BLaER1 treated with 17β-estradiol and CSF1 and Interleukin-3, amounts not matched to agents 10 nM and 100 nM (cell line): ENCODE measurements around the gene TMEM82.

Experiments
- H3K27ac ChIP-seq, 11 experiments: shearing (Covaris generic); formaldehyde crosslinking; 2 replicates each; pipeline ENCODE4 v1.8.1; 2022
- H3K27me3 ChIP-seq, 11 experiments: shearing (Covaris generic); formaldehyde crosslinking; 2 replicates each; pipeline ENCODE4 v1.8.1; 2022
- H3K36me3 ChIP-seq, 11 experiments: shearing (Covaris generic); formaldehyde crosslinking; 2 replicates each; pipeline ENCODE4 v1.8.1; 2022
- H3K4me1 ChIP-seq, 10 experiments: shearing (Covaris generic); formaldehyde crosslinking; 2 replicates each; pipeline ENCODE4 v1.8.1; 2022
- H3K4me2 ChIP-seq, 11 experiments: shearing (Covaris generic); formaldehyde crosslinking; 2 replicates each; pipeline ENCODE4 v1.8.1; 2022
- H3K4me3 ChIP-seq, 10 experiments: shearing (Covaris generic); formaldehyde crosslinking; 2 replicates each; pipeline ENCODE4 v1.8.1; 2022
- H3K9ac ChIP-seq, 11 experiments: shearing (Covaris generic); formaldehyde crosslinking; 2 replicates each; pipeline ENCODE4 v1.8.1; 2022
- H3K9me3 ChIP-seq, 11 experiments: shearing (Covaris generic); formaldehyde crosslinking; replicated peaks in 1 of 11; 2 replicates each; pipeline ENCODE4 v1.8.1; 2022
- H4K20me1 ChIP-seq, 11 experiments: shearing (Covaris generic); formaldehyde crosslinking; 2 replicates each; pipeline ENCODE4 v1.8.1; 2022
- Cebpa-rat ChIP-seq, 11 experiments: shearing (Covaris generic); IDR thresholded peaks; 2 replicates each; pipeline ENCODE4 v1.8.1; 2022

The TMEM82 gene

GRCh38 chr1:15755646-15756040 is 13.3 kb downstream of the TMEM82 start:
- Histone ChIP-seq H3K4me2 (no peak overlapping the region), H3K9ac (no peak overlapping the region), H3K27me3 (peaks cover 54 to 59% (median 58%) of the 10 kb centered on the region in 11 experiments), H4K20me1 (peaks cover 0 to 32% (median 25%) of the 10 kb centered on the region in 11 experiments; a peak in 15 of 22 replicates), H3K9me3 (no peaks in the 10 kb centered on the region; a peak in 1 of 22 replicates), H3K27ac (no peak overlapping the region), H3K4me3 (no peak overlapping the region), H3K4me1 (peaks cover 11 to 24% (median 17%) of the 10 kb centered on the region in 10 experiments), H3K36me3 (no peaks in the 10 kb centered on the region)
- no peak for TF ChIP-seq Cebpa-rat (IDR thresholded peaks at IDR 0.05)

GRCh38 chr1:15756143-15757015 is 14.1 kb downstream of the TMEM82 start:
- no peaks in the 10 kb centered on the region for H3K36me3 ChIP-seq
- H3K4me1 ChIP-seq, result peaks cover 18 to 30% (median 24%) of the 10 kb centered on the region in 10 experiments
- H3K9ac ChIP-seq, result 0 out of 22 replicates have a peak overlapping the region, but pooled peaks of 1 of the 11 experiments have one; percentile 24
- H3K27me3 ChIP-seq, result peaks cover 61 to 66% (median 65%) of the 10 kb centered on the region in 11 experiments
- H3K4me2 ChIP-seq, result peak overlapping the region; percentile 28 to 78 (median 52); a peak in 20 of 22 replicates
- H3K9me3 ChIP-seq, result no peaks in the 10 kb centered on the region; a peak in 1 of 22 replicates
- peak overlapping the region in 1 of 10 experiments; percentile 21; a peak in 3 of 20 replicates for H3K4me3 ChIP-seq
- TF ChIP-seq Cebpa-rat (IDR thresholded peaks at IDR 0.05), result no peak
- peaks cover 0 to 38% (median 25%) of the 10 kb centered on the region in 11 experiments; a peak in 15 of 22 replicates for H4K20me1 ChIP-seq
- H3K27ac ChIP-seq, result no peak overlapping the region

GRCh38 chr1:15757016-15757543 is 14.8 kb downstream of the TMEM82 start:
- no peak for TF ChIP-seq Cebpa-rat (IDR thresholded peaks at IDR 0.05)
- Histone ChIP-seq H3K9ac (no peak overlapping the region), H3K36me3 (no peaks in the 10 kb centered on the region), H3K27me3 (peaks cover 68 to 73% (median 72%) of the 10 kb centered on the region in 11 experiments), H3K4me1 (peaks cover 18 to 32% (median 25%) of the 10 kb centered on the region in 10 experiments), H3K9me3 (no peaks in the 10 kb centered on the region; a peak in 1 of 22 replicates), H3K4me3 (no peak overlapping the region), H4K20me1 (peaks cover 0 to 38% (median 25%) of the 10 kb centered on the region in 11 experiments; a peak in 15 of 22 replicates), H3K4me2 (peak overlapping the region in 5 of 11 experiments; percentile 28 to 78 (median 63); a peak in 7 of 22 replicates), H3K27ac (no peak overlapping the region)

GRCh38 chr1:15757575-15758342 is 15.5 kb downstream of the TMEM82 start:
- H3K27ac ChIP-seq, result no peak overlapping the region
- no peak overlapping the region for H3K4me2 ChIP-seq
- peaks cover 18 to 32% (median 25%) of the 10 kb centered on the region in 10 experiments for H3K4me1 ChIP-seq
- H4K20me1 ChIP-seq, result peaks cover 0 to 38% (median 25%) of the 10 kb centered on the region in 11 experiments; a peak in 15 of 22 replicates
- peaks cover 69 to 80% (median 78%) of the 10 kb centered on the region in 11 experiments for H3K27me3 ChIP-seq
- H3K9me3 ChIP-seq, result no peaks in the 10 kb centered on the region; a peak in 1 of 22 replicates
- no peaks in the 10 kb centered on the region for H3K36me3 ChIP-seq
- H3K4me3 ChIP-seq, result no peak overlapping the region
- no peak for TF ChIP-seq Cebpa-rat (IDR thresholded peaks at IDR 0.05)
- H3K9ac ChIP-seq, result no peak overlapping the region

- TF ChIP-seq Cebpa-rat (IDR thresholded peaks at IDR 0.05), result no peak
- H3K9me3 ChIP-seq, result no peaks in the 10 kb centered on the region; a peak in 1 of 22 replicates
- H4K20me1 ChIP-seq, result peaks cover 0 to 38% (median 25%) of the 10 kb centered on the region in 11 experiments; a peak in 15 of 22 replicates
- H3K36me3 ChIP-seq, result no peaks in the 10 kb centered on the region
- H3K9ac ChIP-seq, result peak within 1 kb of the TSS in 4 of 11 experiments; percentile 5 to 69 (median 54); a peak in 4 of 22 replicates
- no peak within 1 kb of the TSS for H3K27ac ChIP-seq
- peak within 1 kb of the TSS in 6 of 10 experiments; percentile 3 to 56 (median 38); a peak in 10 of 20 replicates for H3K4me3 ChIP-seq
- peaks cover 18 to 32% (median 25%) of the 10 kb centered on the region in 10 experiments for H3K4me1 ChIP-seq
- H3K27me3 ChIP-seq, result peaks cover 69 to 82% (median 80%) of the 10 kb centered on the region in 11 experiments
- peak within 1 kb of the TSS in 9 of 11 experiments; percentile 30 to 86 (median 48); a peak in 15 of 22 replicates for H3K4me2 ChIP-seq
Observed at GRCh38 chr1:15758343-15758931, 16.1 kb downstream of the TMEM82 start, which contains the start of gene FBLIM1. Gene FBLIM1, plus strand, starts transcription at chr1:15758795. Its CDS starts 6,189 bp downstream, at chr1:15764984.

GRCh38 chr1:15758953-15759661 is 16.8 kb downstream of the TMEM82 start:
- Histone ChIP-seq H3K4me2 (peak overlapping the region in 9 of 11 experiments; percentile 30 to 86 (median 48); a peak in 15 of 22 replicates), H3K36me3 (no peaks in the 10 kb centered on the region), H3K9ac (peak overlapping the region in 4 of 11 experiments; percentile 5 to 69 (median 54); a peak in 4 of 22 replicates), H3K27ac (no peak overlapping the region), H3K4me1 (peaks cover 18 to 32% (median 25%) of the 10 kb centered on the region in 10 experiments), H3K9me3 (no peaks in the 10 kb centered on the region; a peak in 1 of 22 replicates), H3K27me3 (peaks cover 69 to 82% (median 80%) of the 10 kb centered on the region in 11 experiments), H4K20me1 (peaks cover 0 to 38% (median 25%) of the 10 kb centered on the region in 11 experiments; a peak in 15 of 22 replicates), H3K4me3 (peak overlapping the region in 6 of 10 experiments; percentile 3 to 56 (median 38); a peak in 10 of 20 replicates)
- TF ChIP-seq Cebpa-rat (IDR thresholded peaks at IDR 0.05), result no peak

- Histone ChIP-seq H3K4me1 (peaks cover 19 to 41% (median 28%) of the 10 kb centered on the region in 10 experiments), H3K9ac (peak overlapping the region in 2 of 11 experiments; percentile 1 to 28; a peak in 2 of 22 replicates), H3K4me2 (peak overlapping the region; percentile 48 to 83 (median 75)), H3K27ac (no peak overlapping the region), H3K36me3 (no peaks in the 10 kb centered on the region), H4K20me1 (peaks cover 0 to 38% (median 25%) of the 10 kb centered on the region in 11 experiments; a peak in 15 of 22 replicates), H3K9me3 (no peaks in the 10 kb centered on the region), H3K27me3 (peaks cover 61 to 75% (median 72%) of the 10 kb centered on the region in 11 experiments), H3K4me3 (no peak overlapping the region)
- TF ChIP-seq Cebpa-rat (IDR thresholded peaks at IDR 0.05), result no peak
Observed at GRCh38 chr1:15760520-15761211, 18.4 kb downstream of the TMEM82 start.
